GM12891 (cell line): ENCODE measurements around the gene NUDT6.
"Not testable (repeated sequence)": the region's sequence is repeated elsewhere in the genome, so short reads cannot be mapped to it uniquely, and the experiment has no call there.

Experiments
- DNase-seq: peaks from one replicate; pipeline ENCODE4 v3.0.0; 2011; ENCODE audit warnings: low spot score; ENCODE audit not compliant: insufficient read length
- FAIRE-seq: peaks from 2 replicates; lab custom pipeline; 2011; peaks lifted over from hg19 to GRCh38; lab: Jason Lieb, UNC
- PAX5 ChIP-seq: IDR thresholded peaks from 2 replicates; pipeline ENCODE4 v1.6.1; 2011; ENCODE audit warnings: low read length, moderate library complexity, mild to moderate bottlenecking; ENCODE audit not compliant: insufficient read depth, severe bottlenecking
- POLR2A ChIP-seq: IDR thresholded peaks from 2 replicates; pipeline ENCODE4 v1.6.1; 2011; ENCODE audit warnings: low read depth, low read length, control low read depth
- POLR2AphosphoS5 ChIP-seq: IDR thresholded peaks from 2 replicates; pipeline ENCODE4 v1.6.1; 2011; ENCODE audit warnings: low read depth, low read length, control low read depth
- POU2F2 ChIP-seq: IDR thresholded peaks from 2 replicates; pipeline ENCODE4 v1.6.1; 2011; ENCODE audit warnings: low read depth, mild to moderate bottlenecking, control low read depth, low read length, moderate library complexity
- SPI1 ChIP-seq: IDR thresholded peaks from 2 replicates; pipeline ENCODE4 v1.6.1; 2011; ENCODE audit warnings: low read depth, low read length, control low read depth
- TAF1 ChIP-seq: IDR thresholded peaks from 2 replicates; pipeline ENCODE4 v1.6.1; 2011; ENCODE audit warnings: low read depth, low read length, control low read depth

The NUDT6 gene

GRCh38 chr4:122958505-122958904 lies 36.1 kb upstream of the NUDT6 start:
- FAIRE-seq (no peak), DNase-seq (no peak)
- TF ChIP-seq POLR2A (no peak), POU2F2 (no peak), PAX5 (no peak), POLR2AphosphoS5 (no peak), SPI1 (no peak), TAF1 (no peak)

GRCh38 chr4:122953924-122954323 lies 31.5 kb upstream of the NUDT6 start:
- TF ChIP-seq POU2F2 (no peak), TAF1 (no peak), POLR2A (no peak), SPI1 (no peak), POLR2AphosphoS5 (no peak)
- DNase-seq (no peak), FAIRE-seq (no peak)

GRCh38 chr4:122952028-122952427 lies 29.6 kb upstream of the NUDT6 start:
- no peak for TF ChIP-seq SPI1
- TF ChIP-seq POLR2A: no peak
- no peak for TF ChIP-seq PAX5
- no peak for TF ChIP-seq POLR2AphosphoS5
- no peak for TF ChIP-seq POU2F2
- no peak for TF ChIP-seq TAF1
- no peak for FAIRE-seq
- DNase-seq: no peak

- TF ChIP-seq PAX5 (no peak), SPI1 (no peak), POLR2A (no peak), TAF1 (no peak), POU2F2 (no peak), POLR2AphosphoS5 (no peak)
- no peak for DNase-seq
Measured at GRCh38 chr4:122948671-122949070, 26.3 kb upstream of the NUDT6 start.

GRCh38 chr4:122946142-122946541 lies 23.7 kb upstream of the NUDT6 start:
- FAIRE-seq: no peak
- no peak for DNase-seq
- TF ChIP-seq POLR2A (no peak), SPI1 (no peak), POLR2AphosphoS5 (no peak), PAX5 (no peak), TAF1 (no peak), POU2F2 (no peak)

More at GRCh38 chr4:122948671-122949070, 26.3 kb upstream of the NUDT6 start:
- FAIRE-seq: no peak

GRCh38 chr4:122945136-122945535 lies 22.7 kb upstream of the NUDT6 start:
- FAIRE-seq, DNase-seq: not testable (repeated sequence)

GRCh38 chr4:122932763-122933162 lies 10.4 kb upstream of the NUDT6 start:
- FAIRE-seq: no peak
- TF ChIP-seq TAF1: no peak

GRCh38 chr4:122930862-122931261 lies 8.5 kb upstream of the NUDT6 start:
- DNase-seq (no peak), FAIRE-seq (no peak)
- TF ChIP-seq POLR2A (no peak), SPI1 (no peak), POLR2AphosphoS5 (no peak)

More at GRCh38 chr4:122932763-122933162, 10.4 kb upstream of the NUDT6 start:
- DNase-seq: no peak

GRCh38 chr4:122928930-122929329 lies 6.5 kb upstream of the NUDT6 start:
- DNase-seq (no peak), FAIRE-seq (no peak)

GRCh38 chr4:122922877-122923511 lies 597 bp upstream of the NUDT6 start:
- TF ChIP-seq POU2F2: peak; percentile 22; the same call in 1 of the 2 replicates
- no peak for TF ChIP-seq SPI1
- peak; percentile 47; the same call in 1 of the 2 replicates for TF ChIP-seq TAF1
- TF ChIP-seq PAX5: no peak
- TF ChIP-seq POLR2AphosphoS5: peak; percentile 47; the same call in 1 of the 2 replicates
- no peak for TF ChIP-seq POLR2A
- FAIRE-seq (peak; percentile 95), DNase-seq (peak; percentile 53)

More at GRCh38 chr4:122928930-122929329, 6.5 kb upstream of the NUDT6 start:
- TF ChIP-seq PAX5: no peak

- FAIRE-seq (no peak), DNase-seq (no peak)
- TF ChIP-seq POLR2AphosphoS5 (no peak), PAX5 (no peak), TAF1 (no peak), POU2F2 (no peak), POLR2A (no peak), SPI1 (no peak)
Measured at GRCh38 chr4:122921300-122921699, 1.1 kb downstream of the NUDT6 start.
